SK-N-MC (cell line): ENCODE measurements around the gene HEMK1.

Source experiments
- EZH2 ChIP-seq: fragments of 200-600 bp; sonication (generic); IDR thresholded peaks from one replicate; pipeline ENCODE4 v1.6.1; 2017; ENCODE audit warnings: antibody characterized with exemption
- FOXP2 ChIP-seq: optimal IDR thresholded peaks from 2 replicates; pipeline ENCODE3; 2011; ENCODE audit warnings: mild to moderate bottlenecking, moderate library complexity; ENCODE audit not compliant: insufficient read depth; ENCODE audit errors: extremely low read length, control extremely low read depth
- POLR2AphosphoS5 ChIP-seq: IDR thresholded peaks from 2 replicates; pipeline ENCODE4 v1.6.1; 2012; ENCODE audit warnings: mild to moderate bottlenecking, low read depth, low read length, borderline replicate concordance

- TF ChIP-seq EZH2 (no peak), POLR2AphosphoS5 (no peak), FOXP2 (no peak)
Observed at GRCh38 chr3:50562861-50563260, 6.5 kb upstream of the HEMK1 start.
